ENCODE results near the gene ST3GAL3. TPM values are rescaled to one million over a fixed set of nuclear protein-coding genes. Genes with fewer than 3 reads are reported as not detected.

ST3GAL3 gene
- total RNA-seq, 2 experiments from 2014 or later = 10.6 to 12.1 TPM

GRCh38 chr1:43921022-43921421 is 213.7 kb downstream of the ST3GAL3 start:
- CTCF ChIA-PET = no interaction called here
- POLR2A ChIA-PET = no interaction called here

GRCh38 chr1:43924516-43924915 is 217.2 kb downstream of the ST3GAL3 start:
- CTCF ChIA-PET = interaction anchor here (1.4 kb wide), 1 partner anchor 10 kb away, joined by 6 read pairs; no protein-coding TSS in a partner anchor
- POLR2A ChIA-PET = no interaction called here

GRCh38 chr1:43925846-43926245 is 218.5 kb downstream of the ST3GAL3 start:
- ChIA-PET POLR2A (no interaction called here), CTCF (interaction anchor here (1.7 kb wide), 1 partner anchor 10 kb away, joined by 5 read pairs; no protein-coding TSS in a partner anchor)

- ChIA-PET POLR2A (no interaction called here), CTCF (interaction anchor here (1.0 to 1.7 kb wide), 3 partner anchors 118 to 166 kb away, joined by 3 to 7 read pairs (median 5); no protein-coding TSS in a partner anchor)
Observed at GRCh38 chr1:43930168-43930948, 223.0 kb downstream of the ST3GAL3 start.

GRCh38 chr1:43930949-43931275 is 223.6 kb downstream of the ST3GAL3 start:
- CTCF ChIA-PET = interaction anchor here (1.0 to 1.7 kb wide), 3 partner anchors 118 to 166 kb away, joined by 3 to 7 read pairs (median 5); no protein-coding TSS in a partner anchor
- POLR2A ChIA-PET = no interaction called here

- CTCF ChIA-PET = interaction anchor here (0.8 to 6.7 kb wide), 4 partner anchors 14 to 704 kb away, joined by 3 to 79 read pairs (median 40); partner anchors contain the start of gene IPO13
- POLR2A ChIA-PET = no interaction called here
Observed at GRCh38 chr1:43931711-43932660, 224.7 kb downstream of the ST3GAL3 start.

- POLR2A ChIA-PET = no interaction called here
- CTCF ChIA-PET = interaction anchor here (0.8 to 6.7 kb wide), 5 partner anchors 13 to 705 kb away, joined by 3 to 79 read pairs (median 5); partner anchors contain the start of gene IPO13
Observed at GRCh38 chr1:43932786-43933385, 225.6 kb downstream of the ST3GAL3 start.

- ChIA-PET CTCF (interaction anchor here (0.8 to 6.7 kb wide), 15 partner anchors 10 to 408 kb away, joined by 3 to 79 read pairs (median 4); partner anchors contain the start of genes IPO13, KDM4A, PTPRF and SLC6A9), POLR2A (no interaction called here)
Observed at GRCh38 chr1:43933386-43934100, 226.2 kb downstream of the ST3GAL3 start, which contains the start of gene ARTN. ARTN (plus strand) TSS chr1:43933801; CDS start chr1:43935657, 1,856 bp downstream.

GRCh38 chr1:43934101-43934985 is 227.0 kb downstream of the ST3GAL3 start:
- ChIA-PET CTCF (interaction anchor here (0.6 to 6.7 kb wide), 34 partner anchors 8 to 408 kb away, joined by 3 to 79 read pairs (median 4); partner anchors contain the start of genes ATP6V0B, CCDC24, IPO13 and KDM4A), POLR2A (interaction anchor here (1.0 to 1.2 kb wide), 2 partner anchors 37 to 228 kb away, joined by 3 read pairs; no protein-coding TSS in a partner anchor)

GRCh38 chr1:43934986-43935324 is 227.6 kb downstream of the ST3GAL3 start:
- CTCF ChIA-PET = interaction anchor here (0.6 to 6.7 kb wide), 27 partner anchors 9 to 405 kb away, joined by 3 to 79 read pairs (median 3); partner anchors contain the start of genes ATP6V0B, CCDC24, IPO13 and KDM4A
- POLR2A ChIA-PET = interaction anchor here (1.0 to 1.2 kb wide), 2 partner anchors 37 to 228 kb away, joined by 3 read pairs; no protein-coding TSS in a partner anchor

GRCh38 chr1:43935711-43936427 is 228.5 kb downstream of the ST3GAL3 start:
- CTCF ChIA-PET = interaction anchor here (0.9 to 6.7 kb wide), 8 partner anchors 9 to 230 kb away, joined by 4 to 79 read pairs (median 6); partner anchors contain the start of gene IPO13

GRCh38 chr1:43936431-43937151 is 229.3 kb downstream of the ST3GAL3 start:
- CTCF ChIA-PET = interaction anchor here (0.9 to 6.7 kb wide), 6 partner anchors 9 to 173 kb away, joined by 3 to 79 read pairs (median 6); partner anchors contain the start of gene IPO13
- POLR2A ChIA-PET = no interaction called here

More at GRCh38 chr1:43935711-43936427, 228.5 kb downstream of the ST3GAL3 start:
- POLR2A ChIA-PET = interaction anchor here (1.2 kb wide), 1 partner anchor 36 kb away, joined by 3 read pairs; no protein-coding TSS in a partner anchor

GRCh38 chr1:43937179-43937865 is 230.0 kb downstream of the ST3GAL3 start:
- CTCF ChIA-PET = interaction anchor here (0.9 to 6.7 kb wide), 3 partner anchors 9 to 174 kb away, joined by 3 to 72 read pairs (median 3); partner anchors contain the start of gene IPO13
- POLR2A ChIA-PET = no interaction called here

GRCh38 chr1:43938383-43938782 is 231.0 kb downstream of the ST3GAL3 start:
- ChIA-PET POLR2A (no interaction called here), CTCF (interaction anchor here (1.3 to 6.7 kb wide), 2 partner anchors 8 to 174 kb away, joined by 3 to 72 read pairs; partner anchors contain the start of gene IPO13)

GRCh38 chr1:43938892-43939587 is 231.7 kb downstream of the ST3GAL3 start:
- POLR2A ChIA-PET = no interaction called here
- CTCF ChIA-PET = no interaction called here
